ENCODE data around the gene TANC1. TPM values are rescaled to one million over a fixed set of nuclear protein-coding genes. Genes with fewer than 3 reads are reported as not detected.

The TANC1 gene
- total and polyA plus RNA-seq, 7 experiments from 2014 or later, result 0.13 to 0.39 (median 0.22) TPM; not detected in 1

GRCh38 chr2:159199236-159199635, 230.8 kb downstream of the TANC1 start:
- no peak overlapping the region for H3K4me3 Mint-ChIP-seq
- no peaks in the 10 kb centered on the region for H3K9me3 Mint-ChIP-seq
- H3K27ac ChIP-seq (ENCODE audit: low read depth, low read length), result no peak overlapping the region
- DNase-seq, result no peak
- H3K9me3 ChIP-seq (ENCODE audit: control insufficient read depth in 2 of 3, low read length in 3 of 3), result no peaks in the 10 kb centered on the region
- ChIA-PET CTCF (interaction anchor here (0.8 kb wide), 1 partner anchor 124 kb away, joined by 3 read pairs; no protein-coding TSS in a partner anchor), POLR2A (no interaction called here)
- H3K36me3 ChIP-seq (ENCODE audit: control insufficient read depth in 2 of 3, insufficient read depth in 3 of 3, low read length in 3 of 3), result no peaks in the 10 kb centered on the region
- H3K4me1 ChIP-seq (ENCODE audit: control insufficient read depth in 2 of 2, insufficient read depth in 2 of 2, low read length in 2 of 2), result peaks cover 0 to 9% of the 10 kb centered on the region in 2 donors
- no peak overlapping the region for H3K4me3 ChIP-seq (ENCODE audit: low read length)
- intact Hi-C loops (cut with micrococcal nuclease), result no loop called here
- no peak overlapping the region for H3K27ac Mint-ChIP-seq
- no peaks in the 10 kb centered on the region for H3K27me3 Mint-ChIP-seq
- peaks cover 8 to 25% (median 21%) of the 10 kb centered on the region in 7 donors for H3K4me1 Mint-ChIP-seq
- no peaks in the 10 kb centered on the region for H3K36me3 Mint-ChIP-seq
- no peak for ATAC-seq
- no peaks in the 10 kb centered on the region for H3K27me3 ChIP-seq (ENCODE audit: control insufficient read depth in 2 of 2, insufficient read depth in 2 of 2, low read length in 2 of 2)

- H3K9me3 Mint-ChIP-seq, result no peaks in the 10 kb centered on the region
- Histone ChIP-seq H3K36me3 (ENCODE audit: control insufficient read depth in 2 of 3, insufficient read depth in 3 of 3, low read length in 3 of 3) (no peaks in the 10 kb centered on the region), H3K27ac (ENCODE audit: low read depth, low read length) (no peak overlapping the region), H3K4me3 (ENCODE audit: low read length) (no peak overlapping the region), H3K4me1 (ENCODE audit: control insufficient read depth in 2 of 2, insufficient read depth in 2 of 2, low read length in 2 of 2) (peaks cover 0 to 9% of the 10 kb centered on the region in 2 donors), H3K27me3 (ENCODE audit: control insufficient read depth in 2 of 2, insufficient read depth in 2 of 2, low read length in 2 of 2) (no peaks in the 10 kb centered on the region), H3K9me3 (ENCODE audit: control insufficient read depth in 2 of 3, low read length in 3 of 3) (no peaks in the 10 kb centered on the region)
- DNase-seq, result no peak
- intact Hi-C loops (cut with micrococcal nuclease), result no loop called here
- CTCF ChIA-PET, result interaction anchor here (0.8 kb wide), 1 partner anchor 124 kb away, joined by 3 read pairs; no protein-coding TSS in a partner anchor
- peaks cover 8 to 25% (median 21%) of the 10 kb centered on the region in 7 donors for H3K4me1 Mint-ChIP-seq
- no peaks in the 10 kb centered on the region for H3K27me3 Mint-ChIP-seq
- no peak overlapping the region for H3K4me3 Mint-ChIP-seq
- H3K27ac Mint-ChIP-seq, result peak overlapping the region in 5 of 9 donors; percentile 19 to 62 (median 28)
- no peaks in the 10 kb centered on the region for H3K36me3 Mint-ChIP-seq
- no peak for ATAC-seq
- POLR2A ChIA-PET, result no interaction called here
Observed at GRCh38 chr2:159199761-159200465, 231.5 kb downstream of the TANC1 start.

GRCh38 chr2:159200498-159200897, 232.1 kb downstream of the TANC1 start:
- ChIA-PET CTCF (no interaction called here), POLR2A (no interaction called here)
- intact Hi-C loops (cut with micrococcal nuclease), result no loop called here
- H3K4me3 ChIP-seq (ENCODE audit: low read length), result no peak overlapping the region
- H3K9me3 ChIP-seq (ENCODE audit: control insufficient read depth in 2 of 3, low read length in 3 of 3), result no peaks in the 10 kb centered on the region
- Mint-ChIP-seq H3K27me3 (no peaks in the 10 kb centered on the region), H3K9me3 (peaks cover 0 to 2% (median 0%) of the 10 kb centered on the region in 11 donors), H3K4me3 (no peak overlapping the region), H3K36me3 (no peaks in the 10 kb centered on the region), H3K4me1 (peaks cover 8 to 25% (median 21%) of the 10 kb centered on the region in 7 donors), H3K27ac (peak overlapping the region in 5 of 9 donors; percentile 13 to 92 (median 51))
- no peaks in the 10 kb centered on the region for H3K27me3 ChIP-seq (ENCODE audit: control insufficient read depth in 2 of 2, insufficient read depth in 2 of 2, low read length in 2 of 2)
- H3K27ac ChIP-seq (ENCODE audit: low read depth, low read length), result no peak overlapping the region
- no peak for ATAC-seq
- DNase-seq, result no peak
- peaks cover 0 to 9% of the 10 kb centered on the region in 2 donors for H3K4me1 ChIP-seq (ENCODE audit: control insufficient read depth in 2 of 2, insufficient read depth in 2 of 2, low read length in 2 of 2)
- H3K36me3 ChIP-seq (ENCODE audit: control insufficient read depth in 2 of 3, insufficient read depth in 3 of 3, low read length in 3 of 3), result no peaks in the 10 kb centered on the region

GRCh38 chr2:159201360-159202063, 233.1 kb downstream of the TANC1 start:
- H3K27ac ChIP-seq (ENCODE audit: low read depth, low read length), result no peak overlapping the region
- peak; percentile 84 for ATAC-seq
- H3K27me3 ChIP-seq (ENCODE audit: control insufficient read depth in 2 of 2, insufficient read depth in 2 of 2, low read length in 2 of 2), result no peaks in the 10 kb centered on the region
- no peaks in the 10 kb centered on the region for H3K27me3 Mint-ChIP-seq
- intact Hi-C loops (cut with micrococcal nuclease), result no loop called here
- H3K27ac Mint-ChIP-seq, result peak overlapping the region in 5 of 9 donors; percentile 17 to 92 (median 62)
- ChIA-PET POLR2A (interaction anchor here (0.7 kb wide), 1 partner anchor 249 kb away, joined by 3 read pairs; no protein-coding TSS in a partner anchor), CTCF (no interaction called here)
- H3K4me1 ChIP-seq (ENCODE audit: control insufficient read depth in 2 of 2, insufficient read depth in 2 of 2, low read length in 2 of 2), result peaks cover 0 to 9% of the 10 kb centered on the region in 2 donors
- H3K36me3 Mint-ChIP-seq, result no peaks in the 10 kb centered on the region
- H3K4me1 Mint-ChIP-seq, result peaks cover 9 to 25% (median 21%) of the 10 kb centered on the region in 7 donors
- H3K9me3 ChIP-seq (ENCODE audit: control insufficient read depth in 2 of 3, low read length in 3 of 3), result no peaks in the 10 kb centered on the region
- H3K4me3 Mint-ChIP-seq, result peak overlapping the region in 5 of 10 donors; percentile 11 to 41 (median 14)
- peak in 6 of 9 donors; percentile 13 to 59 (median 32) for DNase-seq
- H3K9me3 Mint-ChIP-seq, result peaks cover 0 to 2% (median 0%) of the 10 kb centered on the region in 11 donors
- H3K36me3 ChIP-seq (ENCODE audit: control insufficient read depth in 2 of 3, insufficient read depth in 3 of 3, low read length in 3 of 3), result no peaks in the 10 kb centered on the region
- H3K4me3 ChIP-seq (ENCODE audit: low read length), result no peak overlapping the region

GRCh38 chr2:159202568-159203071, 234.2 kb downstream of the TANC1 start:
- intact Hi-C loops (cut with micrococcal nuclease), result no loop called here
- POLR2A ChIA-PET, result no interaction called here
- Histone ChIP-seq H3K27me3 (ENCODE audit: control insufficient read depth in 2 of 2, insufficient read depth in 2 of 2, low read length in 2 of 2) (no peaks in the 10 kb centered on the region), H3K4me1 (ENCODE audit: control insufficient read depth in 2 of 2, insufficient read depth in 2 of 2, low read length in 2 of 2) (peaks cover 0 to 9% of the 10 kb centered on the region in 2 donors), H3K36me3 (ENCODE audit: control insufficient read depth in 2 of 3, insufficient read depth in 3 of 3, low read length in 3 of 3) (no peaks in the 10 kb centered on the region), H3K4me3 (ENCODE audit: low read length) (no peak overlapping the region), H3K9me3 (ENCODE audit: control insufficient read depth in 2 of 3, low read length in 3 of 3) (no peaks in the 10 kb centered on the region), H3K27ac (ENCODE audit: low read depth, low read length) (no peak overlapping the region)
- H3K4me3 Mint-ChIP-seq, result peak overlapping the region in 1 of 10 donors; percentile 28
- no peaks in the 10 kb centered on the region for H3K27me3 Mint-ChIP-seq
- DNase-seq (no peak), ATAC-seq (no peak)
- H3K36me3 Mint-ChIP-seq, result no peaks in the 10 kb centered on the region
- CTCF ChIA-PET, result no interaction called here
- H3K4me1 Mint-ChIP-seq, result peaks cover 9 to 34% (median 21%) of the 10 kb centered on the region in 7 donors
- H3K9me3 Mint-ChIP-seq, result peaks cover 0 to 2% (median 0%) of the 10 kb centered on the region in 11 donors
- H3K27ac Mint-ChIP-seq, result peak overlapping the region in 2 of 9 donors; percentile 31 to 62

- Histone ChIP-seq H3K4me1 (ENCODE audit: control insufficient read depth in 2 of 2, insufficient read depth in 2 of 2, low read length in 2 of 2) (peaks cover 8 to 22% of the 10 kb centered on the region in 2 donors), H3K27ac (ENCODE audit: low read depth, low read length) (no peak overlapping the region), H3K27me3 (ENCODE audit: control insufficient read depth in 2 of 2, insufficient read depth in 2 of 2, low read length in 2 of 2) (no peaks in the 10 kb centered on the region), H3K9me3 (ENCODE audit: control insufficient read depth in 2 of 3, low read length in 3 of 3) (no peaks in the 10 kb centered on the region), H3K36me3 (ENCODE audit: control insufficient read depth in 2 of 3, insufficient read depth in 3 of 3, low read length in 3 of 3) (no peaks in the 10 kb centered on the region), H3K4me3 (ENCODE audit: low read length) (no peak overlapping the region)
- H3K4me3 Mint-ChIP-seq, result no peak overlapping the region
- no peaks in the 10 kb centered on the region for H3K27me3 Mint-ChIP-seq
- no peaks in the 10 kb centered on the region for H3K36me3 Mint-ChIP-seq
- ATAC-seq, result no peak
- no peak for DNase-seq
- no peak overlapping the region for H3K27ac Mint-ChIP-seq
- intact Hi-C loops (cut with micrococcal nuclease), result no loop called here
- POLR2A ChIA-PET, result interaction anchor here (0.5 kb wide), 1 partner anchor 11 kb away, joined by 6 read pairs; no protein-coding TSS in a partner anchor
- H3K9me3 Mint-ChIP-seq, result peaks cover 0 to 2% (median 0%) of the 10 kb centered on the region in 11 donors
- peaks cover 13 to 54% (median 34%) of the 10 kb centered on the region in 7 donors for H3K4me1 Mint-ChIP-seq
- CTCF ChIA-PET, result no interaction called here
Observed at GRCh38 chr2:159204381-159205144, 236.1 kb downstream of the TANC1 start.

All from naive thymus-derived CD4-positive, alpha-beta T cell (primary cell).